Measurements from ENCODE around the gene DPP8. TPM values are rescaled to one million over a fixed set of nuclear protein-coding genes. Genes with fewer than 3 reads are reported as not detected.
"Not testable (repeated sequence)": the region's sequence is repeated elsewhere in the genome, so short reads cannot be mapped to it uniquely, and the experiment has no call there.

Gene DPP8
- total and polyA plus RNA-seq, 2 donors (not counting 3 experiments of a cell fraction or from before 2014, with no cell fraction given) = 12.1 to 35.3 TPM

GRCh38 chr15:65466901-65467300, 50.6 kb downstream of the DPP8 start:
- no peaks in the 10 kb centered on the region for H3K9me3 ChIP-seq (replicated peaks; ENCODE audit: control insufficient read depth, insufficient read depth, low read length)
- TF ChIP-seq POLR2A (IDR thresholded peaks at IDR 0.05; ENCODE audit: low read depth, low read length) (no peak), EZH2 (IDR thresholded peaks at IDR 0.05; ENCODE audit: borderline replicate concordance, low read depth, low read length, severe bottlenecking) (no peak), FOS (IDR thresholded peaks at IDR 0.05; ENCODE audit: borderline replicate concordance, insufficient read depth, low read length) (no peak), MYC (IDR thresholded peaks at IDR 0.05; ENCODE audit: low read depth, low read length) (no peak), GATA2 (IDR thresholded peaks at IDR 0.05; ENCODE audit: insufficient read depth, insufficient read length, low read depth, low read length) (no peak), POLR2AphosphoS5 (IDR thresholded peaks at IDR 0.05; ENCODE audit: insufficient read depth, low read depth, low read length) (no peak), JUN (IDR thresholded peaks at IDR 0.05; ENCODE audit: borderline replicate concordance, insufficient read depth, insufficient read length, low read depth) (no peak)
- TF ChIP-seq, protein P1, sequence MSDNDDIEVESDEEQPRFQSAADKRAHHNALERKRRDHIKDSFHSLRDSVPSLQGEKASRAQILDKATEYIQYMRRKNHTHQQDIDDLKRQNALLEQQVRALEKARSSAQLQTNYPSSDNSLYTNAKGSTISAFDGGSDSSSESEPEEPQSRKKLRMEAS (IDR thresholded peaks at IDR 0.05; ENCODE audit: insufficient read depth, insufficient read length) = no peak
- TF ChIP-seq, protein P2, sequence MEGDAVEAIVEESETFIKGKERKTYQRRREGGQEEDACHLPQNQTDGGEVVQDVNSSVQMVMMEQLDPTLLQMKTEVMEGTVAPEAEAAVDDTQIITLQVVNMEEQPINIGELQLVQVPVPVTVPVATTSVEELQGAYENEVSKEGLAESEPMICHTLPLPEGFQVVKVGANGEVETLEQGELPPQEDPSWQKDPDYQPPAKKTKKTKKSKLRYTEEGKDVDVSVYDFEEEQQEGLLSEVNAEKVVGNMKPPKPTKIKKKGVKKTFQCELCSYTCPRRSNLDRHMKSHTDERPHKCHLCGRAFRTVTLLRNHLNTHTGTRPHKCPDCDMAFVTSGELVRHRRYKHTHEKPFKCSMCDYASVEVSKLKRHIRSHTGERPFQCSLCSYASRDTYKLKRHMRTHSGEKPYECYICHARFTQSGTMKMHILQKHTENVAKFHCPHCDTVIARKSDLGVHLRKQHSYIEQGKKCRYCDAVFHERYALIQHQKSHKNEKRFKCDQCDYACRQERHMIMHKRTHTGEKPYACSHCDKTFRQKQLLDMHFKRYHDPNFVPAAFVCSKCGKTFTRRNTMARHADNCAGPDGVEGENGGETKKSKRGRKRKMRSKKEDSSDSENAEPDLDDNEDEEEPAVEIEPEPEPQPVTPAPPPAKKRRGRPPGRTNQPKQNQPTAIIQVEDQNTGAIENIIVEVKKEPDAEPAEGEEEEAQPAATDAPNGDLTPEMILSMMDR (IDR thresholded peaks at IDR 0.05; ENCODE audit: extremely low read depth in 1 of 2, insufficient read depth in 1 of 2, low read depth in 1 of 2, low read length in 2 of 2) = no peak
- POLR2A ChIA-PET = interaction anchor here (0.5 kb wide), 1 partner anchor 22 kb away, joined by 4 read pairs; no protein-coding TSS in a partner anchor
- H3K79me2 ChIP-seq (ENCODE audit: control insufficient read depth, insufficient read depth, low read length) = no peaks in the 10 kb centered on the region
- no peaks in the 10 kb centered on the region for H4K20me1 ChIP-seq (replicated peaks; ENCODE audit: control insufficient read depth, extremely low read depth, insufficient read depth, low read length)
- H3K4me1 ChIP-seq (ENCODE audit: control insufficient read depth, extremely low read depth, insufficient read depth, low read length) = no peaks in the 10 kb centered on the region
- DNase-seq (ENCODE audit: low read depth, low spot score) = no peak
- no peak overlapping the region for H3K27ac ChIP-seq (ENCODE audit: insufficient read depth, low read depth, low read length)
- no peaks in the 10 kb centered on the region for H3K9me1 ChIP-seq (replicated peaks; ENCODE audit: control insufficient read depth, extremely low read depth, insufficient read depth, low read length)
- no peak overlapping the region for H3K4me2 ChIP-seq (ENCODE audit: insufficient read depth, low read length)
- H3K9ac ChIP-seq (replicated peaks; ENCODE audit: extremely low read depth, insufficient read depth, low read length) = no peak overlapping the region
- dilution Hi-C loops (cut with MboI; ENCODE audit: extremely low pct_ligation_motif_present, low sequenced_read_pairs) = no loop called here
- H3K36me3 ChIP-seq (ENCODE audit: control insufficient read depth in 2 of 2, extremely low read depth in 1 of 2, insufficient read depth in 2 of 2, low read length in 2 of 2) = peaks cover 11 to 21% of the 10 kb centered on the region in 2 experiments
- CTCF ChIA-PET = interaction anchor here (1.3 to 1.4 kb wide), 2 partner anchors 14 to 255 kb away, joined by 3 to 4 read pairs; no protein-coding TSS in a partner anchor
- H3K27me3 ChIP-seq (ENCODE audit: control insufficient read depth in 2 of 2, insufficient read depth in 2 of 2, low read length in 2 of 2) = no peaks in the 10 kb centered on the region
- intact Hi-C loops (cut with micrococcal nuclease) = no loop called here
- H3K4me3 ChIP-seq (replicated peaks in 1 of 3; ENCODE audit: insufficient read depth in 1 of 3, low read depth in 1 of 3, low read length in 3 of 3) = no peak overlapping the region
- no peak for FAIRE-seq
- H2AFZ ChIP-seq (ENCODE audit: low read depth, low read length) = no peak overlapping the region
- BruUV-seq (replicated peaks) = no TSS peak

DNA sequence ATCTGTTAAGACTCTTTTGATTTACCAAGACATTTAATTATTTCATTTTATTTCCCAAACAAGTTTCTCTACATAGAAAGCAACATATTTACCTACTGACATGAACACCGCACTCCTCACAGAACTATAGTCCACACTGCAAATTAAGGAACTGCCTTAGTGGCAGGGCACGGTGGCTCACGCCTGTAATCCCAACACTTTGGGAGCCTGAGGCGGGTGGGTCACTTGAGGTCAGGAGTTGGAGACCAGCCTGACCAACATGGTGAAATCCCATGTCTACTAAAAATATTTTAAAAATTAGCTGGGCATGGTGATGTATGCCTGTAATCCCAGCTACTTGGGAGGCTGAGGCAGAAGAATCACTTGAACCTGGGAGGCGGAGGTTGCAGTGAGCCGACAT, 54.4 kb downstream of the DPP8 start:
- H3K36me3 ChIP-seq (ENCODE audit: control insufficient read depth in 2 of 2, extremely low read depth in 1 of 2, insufficient read depth in 2 of 2, low read length in 2 of 2) = peaks cover 16 to 25% of the 10 kb centered on the region in 2 experiments
- BruUV-seq (replicated peaks); FAIRE-seq; H3K9me3 ChIP-seq (replicated peaks; ENCODE audit: control insufficient read depth, insufficient read depth, low read length); DNase-seq (ENCODE audit: low read depth, low spot score); CTCF ChIA-PET; H3K27ac ChIP-seq (ENCODE audit: insufficient read depth, low read depth, low read length); H3K79me2 ChIP-seq (ENCODE audit: control insufficient read depth, insufficient read depth, low read length); H3K4me2 ChIP-seq (ENCODE audit: insufficient read depth, low read length); H3K4me1 ChIP-seq (ENCODE audit: control insufficient read depth, extremely low read depth, insufficient read depth, low read length); H3K4me3 ChIP-seq (replicated peaks in 1 of 3; ENCODE audit: insufficient read depth in 1 of 3, low read depth in 1 of 3, low read length in 3 of 3); H2AFZ ChIP-seq (ENCODE audit: low read depth, low read length); POLR2A ChIA-PET; H3K9me1 ChIP-seq (replicated peaks; ENCODE audit: control insufficient read depth, extremely low read depth, insufficient read depth, low read length); H3K9ac ChIP-seq (replicated peaks; ENCODE audit: extremely low read depth, insufficient read depth, low read length); intact Hi-C loops (cut with micrococcal nuclease); dilution Hi-C loops (cut with MboI; ENCODE audit: extremely low pct_ligation_motif_present, low sequenced_read_pairs); H3K27me3 ChIP-seq (ENCODE audit: control insufficient read depth in 2 of 2, insufficient read depth in 2 of 2, low read length in 2 of 2); H4K20me1 ChIP-seq (replicated peaks; ENCODE audit: control insufficient read depth, extremely low read depth, insufficient read depth, low read length): not testable (repeated sequence)

All from endothelial cell of umbilical vein (primary cell).